Panc1 (cell line): ENCODE measurements around the gene IRX6. TPM values are rescaled to one million over a fixed set of nuclear protein-coding genes. Genes with fewer than 3 reads are reported as not detected.

Experiments
- ATAC-seq: fragments of 200-7000 bp; cut with Tn5 transposase; 2 replicates; pipeline ENCODE4 v1.9.1; 2020; ENCODE audit warnings: mild to moderate bottlenecking, moderate library complexity
- BruUV-seq: library from RNA; stranded (reverse); fragments of 400-500 nt; replicated peaks from 2 replicates; lab custom pipeline; 2021; lab: Mats Ljungman, UMichigan
- CTCF ChIA-PET: fragments of 300-600 bp; sonication (Branson Sonifier 250); formaldehyde crosslinking; loops from one replicate; lab custom pipeline; 2022; ENCODE audit warnings: antibody characterized with exemption; lab: Charles Lee
- POLR2A ChIA-PET: fragments of 300-600 bp; sonication (Branson Sonifier 250); formaldehyde crosslinking; loops from one replicate; lab custom pipeline; 2022; ENCODE audit warnings: antibody characterized with exemption; lab: Charles Lee
- DNase-seq: peaks from one replicate; pipeline ENCODE4 v3.0.0-alpha.2; 2010; ENCODE audit warnings: low read depth, low spot score
- H3K27ac ChIP-seq: 2 replicates; pipeline ENCODE4 v1.5.1; 2011; ENCODE audit warnings: mild to moderate bottlenecking, low read length, inconsistent platforms
- H3K27me3 ChIP-seq: fragments of 200-500 bp; sonication (Bioruptor generic); 2 replicates; pipeline ENCODE4 v1.6.0; 2014; ENCODE audit warnings: low read length, inconsistent platforms; ENCODE audit not compliant: control insufficient read depth, insufficient read depth
- H3K36me3 ChIP-seq: fragments of 200-500 bp; sonication (Bioruptor generic); 2 replicates; pipeline ENCODE4 v1.5.1; 2014; ENCODE audit warnings: inconsistent platforms, mild to moderate bottlenecking, low read length, moderate library complexity; ENCODE audit not compliant: control insufficient read depth, insufficient read depth
- H3K4me1 ChIP-seq: 2 replicates; pipeline ENCODE4 v1.5.1; 2011; ENCODE audit warnings: inconsistent platforms, mild to moderate bottlenecking, low read length, moderate library complexity; ENCODE audit not compliant: control insufficient read depth, insufficient read depth
- H3K4me3 ChIP-seq, 2 experiments: 2 replicates each; pipeline ENCODE4 v1.5.1; 2011 to 2012; ENCODE audit warnings: low read depth in 2 of 2, low read length in 2 of 2, mild to moderate bottlenecking in 2 of 2, inconsistent platforms in 1 of 2, moderate library complexity in 1 of 2
- H3K9me3 ChIP-seq: fragments of 200-500 bp; sonication (Bioruptor generic); 2 replicates; pipeline ENCODE4 v1.5.1; 2014; ENCODE audit warnings: low read depth, mild to moderate bottlenecking, inconsistent platforms, low read length, moderate library complexity; ENCODE audit not compliant: control insufficient read depth, insufficient read depth
- POLR2AphosphoS5 ChIP-seq: IDR thresholded peaks from 2 replicates; pipeline ENCODE4 v1.6.1; 2012; ENCODE audit warnings: mild to moderate bottlenecking, low read depth, low read length, moderate library complexity
- SIN3A ChIP-seq: IDR thresholded peaks from 2 replicates; pipeline ENCODE4 v1.6.1; 2012; ENCODE audit warnings: low read depth, mild to moderate bottlenecking, low read length, moderate library complexity, borderline replicate concordance; ENCODE audit not compliant: insufficient read depth
- TCF7L2 ChIP-seq: IDR thresholded peaks from 2 replicates; pipeline ENCODE4 v1.6.1; 2011; ENCODE audit warnings: mild to moderate bottlenecking, low read depth, low read length, inconsistent platforms
- in situ Hi-C: cut with HindIII; loops from 2 replicates; pipeline ENCODE4 v1.10.0; 2016; ENCODE audit warnings: low sequenced_read_pairs, low pct_unique_long_range_greater_than_20kb
- intact Hi-C: fragments of 100-400 bp; cut with micrococcal nuclease; formaldehyde crosslinking; loops from one replicate; pipeline ENCODE4 v1.10.0; 2022; ENCODE audit not compliant: unreplicated experiment
- total RNA-seq: library from RNA; stranded (reverse); gene quantifications from one replicate; pipeline ENCODE4 v1.2.1, GENCODE V29; 2021; ENCODE audit not compliant: unreplicated experiment
- TF ChIP-seq, protein P1 (sequence below): fragments of 450-650 bp; IDR thresholded peaks from 2 replicates; pipeline ENCODE4 v1.5.1; 2017; ENCODE audit warnings: mild to moderate bottlenecking
- TF ChIP-seq, protein P2 (sequence below), 2 experiments: IDR thresholded peaks; 2 replicates each; pipeline ENCODE4 v1.6.1; 2011 to 2012; ENCODE audit warnings: low read depth in 2 of 2, control low read depth in 1 of 2, low read length in 1 of 2, mild to moderate bottlenecking in 1 of 2, moderate library complexity in 1 of 2; ENCODE audit not compliant: insufficient read depth in 1 of 2

IRX6 gene
- total RNA-seq, 1 experiment from 2014 or later: not detected

DNA sequence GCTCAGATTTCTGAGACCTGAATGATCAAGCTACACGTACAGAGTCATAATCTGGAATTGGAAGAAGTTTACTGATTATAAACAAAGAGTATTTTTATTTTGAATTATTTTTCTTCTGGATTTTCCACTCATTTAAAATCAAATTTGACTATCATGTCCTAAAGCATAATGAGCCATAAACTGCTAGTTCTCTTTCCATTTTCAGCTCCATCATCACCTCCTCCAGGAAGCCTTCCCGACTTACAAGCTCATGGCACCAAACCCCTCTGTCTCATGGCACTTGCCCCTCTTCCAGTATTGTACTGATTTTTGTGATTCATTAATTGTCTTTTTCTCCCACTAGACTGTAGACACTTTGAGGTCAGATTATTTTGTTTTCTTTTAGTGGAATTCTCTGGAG is 35.9 kb downstream of the IRX6 start:
- ATAC-seq: no peak
- BruUV-seq: no TSS peak
- intact Hi-C loops: no loop called here
- DNase-seq: no peak
- ChIA-PET CTCF (no interaction called here), POLR2A (no interaction called here)
- in situ Hi-C loops: no loop called here
- Histone ChIP-seq H3K4me3 (no peak overlapping the region), H3K9me3 (no peaks in the 10 kb centered on the region), H3K27ac (no peak overlapping the region), H3K4me1 (no peaks in the 10 kb centered on the region), H3K27me3 (no peaks in the 10 kb centered on the region; the same call in 1 of the 2 replicates), H3K36me3 (no peaks in the 10 kb centered on the region)
- TF ChIP-seq TCF7L2: no peak
- no peak for TF ChIP-seq SIN3A
- TF ChIP-seq, protein P1, sequence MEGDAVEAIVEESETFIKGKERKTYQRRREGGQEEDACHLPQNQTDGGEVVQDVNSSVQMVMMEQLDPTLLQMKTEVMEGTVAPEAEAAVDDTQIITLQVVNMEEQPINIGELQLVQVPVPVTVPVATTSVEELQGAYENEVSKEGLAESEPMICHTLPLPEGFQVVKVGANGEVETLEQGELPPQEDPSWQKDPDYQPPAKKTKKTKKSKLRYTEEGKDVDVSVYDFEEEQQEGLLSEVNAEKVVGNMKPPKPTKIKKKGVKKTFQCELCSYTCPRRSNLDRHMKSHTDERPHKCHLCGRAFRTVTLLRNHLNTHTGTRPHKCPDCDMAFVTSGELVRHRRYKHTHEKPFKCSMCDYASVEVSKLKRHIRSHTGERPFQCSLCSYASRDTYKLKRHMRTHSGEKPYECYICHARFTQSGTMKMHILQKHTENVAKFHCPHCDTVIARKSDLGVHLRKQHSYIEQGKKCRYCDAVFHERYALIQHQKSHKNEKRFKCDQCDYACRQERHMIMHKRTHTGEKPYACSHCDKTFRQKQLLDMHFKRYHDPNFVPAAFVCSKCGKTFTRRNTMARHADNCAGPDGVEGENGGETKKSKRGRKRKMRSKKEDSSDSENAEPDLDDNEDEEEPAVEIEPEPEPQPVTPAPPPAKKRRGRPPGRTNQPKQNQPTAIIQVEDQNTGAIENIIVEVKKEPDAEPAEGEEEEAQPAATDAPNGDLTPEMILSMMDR: no peak
- TF ChIP-seq, protein P2, sequence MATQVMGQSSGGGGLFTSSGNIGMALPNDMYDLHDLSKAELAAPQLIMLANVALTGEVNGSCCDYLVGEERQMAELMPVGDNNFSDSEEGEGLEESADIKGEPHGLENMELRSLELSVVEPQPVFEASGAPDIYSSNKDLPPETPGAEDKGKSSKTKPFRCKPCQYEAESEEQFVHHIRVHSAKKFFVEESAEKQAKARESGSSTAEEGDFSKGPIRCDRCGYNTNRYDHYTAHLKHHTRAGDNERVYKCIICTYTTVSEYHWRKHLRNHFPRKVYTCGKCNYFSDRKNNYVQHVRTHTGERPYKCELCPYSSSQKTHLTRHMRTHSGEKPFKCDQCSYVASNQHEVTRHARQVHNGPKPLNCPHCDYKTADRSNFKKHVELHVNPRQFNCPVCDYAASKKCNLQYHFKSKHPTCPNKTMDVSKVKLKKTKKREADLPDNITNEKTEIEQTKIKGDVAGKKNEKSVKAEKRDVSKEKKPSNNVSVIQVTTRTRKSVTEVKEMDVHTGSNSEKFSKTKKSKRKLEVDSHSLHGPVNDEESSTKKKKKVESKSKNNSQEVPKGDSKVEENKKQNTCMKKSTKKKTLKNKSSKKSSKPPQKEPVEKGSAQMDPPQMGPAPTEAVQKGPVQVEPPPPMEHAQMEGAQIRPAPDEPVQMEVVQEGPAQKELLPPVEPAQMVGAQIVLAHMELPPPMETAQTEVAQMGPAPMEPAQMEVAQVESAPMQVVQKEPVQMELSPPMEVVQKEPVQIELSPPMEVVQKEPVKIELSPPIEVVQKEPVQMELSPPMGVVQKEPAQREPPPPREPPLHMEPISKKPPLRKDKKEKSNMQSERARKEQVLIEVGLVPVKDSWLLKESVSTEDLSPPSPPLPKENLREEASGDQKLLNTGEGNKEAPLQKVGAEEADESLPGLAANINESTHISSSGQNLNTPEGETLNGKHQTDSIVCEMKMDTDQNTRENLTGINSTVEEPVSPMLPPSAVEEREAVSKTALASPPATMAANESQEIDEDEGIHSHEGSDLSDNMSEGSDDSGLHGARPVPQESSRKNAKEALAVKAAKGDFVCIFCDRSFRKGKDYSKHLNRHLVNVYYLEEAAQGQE (IDR thresholded peaks at IDR 0.05; ENCODE audit: insufficient read depth in 1 of 2, low read depth in 2 of 2, low read length in 1 of 2): no peak

DNA sequence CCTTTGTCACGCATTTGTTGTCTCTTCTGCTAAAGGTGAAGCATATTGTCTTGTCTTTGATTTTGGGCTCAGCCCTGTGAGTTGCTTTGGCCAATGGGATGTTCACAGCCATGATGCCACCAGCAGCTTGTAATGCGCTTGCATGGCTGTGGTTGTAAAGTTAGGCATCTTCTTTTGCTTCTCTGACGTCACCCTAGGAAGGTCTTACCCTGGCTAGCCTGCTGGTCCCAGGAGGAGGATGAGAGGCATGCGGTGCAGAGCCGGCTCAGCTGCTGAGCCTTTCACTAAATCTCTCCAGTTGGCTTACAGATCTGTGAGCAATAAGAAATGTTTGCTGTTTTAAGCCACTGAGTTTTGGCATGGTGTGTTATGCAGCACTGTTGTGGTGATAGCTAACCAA is 40.8 kb downstream of the IRX6 start:
- Histone ChIP-seq H3K4me1 (no peaks in the 10 kb centered on the region), H3K9me3 (no peaks in the 10 kb centered on the region), H3K36me3 (no peaks in the 10 kb centered on the region), H3K4me3 (no peak overlapping the region), H3K27ac (no peak overlapping the region), H3K27me3 (peaks cover 25% of the 10 kb centered on the region)
- intact Hi-C loops (no loop called here), in situ Hi-C loops (no loop called here)
- TF ChIP-seq, protein P2 (IDR thresholded peaks at IDR 0.05; ENCODE audit: insufficient read depth in 1 of 2, low read depth in 2 of 2, low read length in 1 of 2): no peak
- TF ChIP-seq, protein P1: no peak
- TF ChIP-seq POLR2AphosphoS5 (no peak), TCF7L2 (no peak), SIN3A (no peak)
- BruUV-seq: no TSS peak
- no peak for DNase-seq
- no peak for ATAC-seq
- ChIA-PET CTCF (no interaction called here), POLR2A (interaction anchor here (0.6 kb wide), 1 partner anchor 300 kb away, joined by 3 read pairs; no protein-coding TSS in a partner anchor)
